Inflammatory macrophage (primary cell): Measurements from ENCODE around the gene IFNA6.

ENCODE experiments used
- DNase-seq, 2 donors: peaks; one replicate each; pipeline ENCODE4 v3.0.0-alpha.2; 2020 to 2022

The IFNA6 gene

GRCh38 chr9:21326526-21327139, 24.1 kb downstream of the IFNA6 start:
- peak; percentile 28 to 72 for DNase-seq

GRCh38 chr9:21324047-21324446, 26.6 kb downstream of the IFNA6 start:
- peak; percentile 41 to 52 for DNase-seq

GRCh38 chr9:21322911-21323461, 27.7 kb downstream of the IFNA6 start:
- DNase-seq: no peak

- DNase-seq: no peak
These were observed 30.2 kb downstream of the IFNA6 start for GRCh38 chr9:21320465-21320864.

GRCh38 chr9:21317956-21318923, 32.4 kb downstream of the IFNA6 start:
- DNase-seq: peak; percentile 42 to 49

- no peak for DNase-seq
These were observed 33.8 kb downstream of the IFNA6 start for GRCh38 chr9:21316860-21317259.

- DNase-seq: no peak
These were observed 34.5 kb downstream of the IFNA6 start for GRCh38 chr9:21316032-21316842.

- DNase-seq: no peak
These were observed 36.5 kb downstream of the IFNA6 start for GRCh38 chr9:21314152-21314551.

- DNase-seq: no peak
These were observed 38.8 kb downstream of the IFNA6 start for GRCh38 chr9:21311889-21312288.

GRCh38 chr9:21305213-21305612, 45.5 kb downstream of the IFNA6 start, which contains the start of gene IFNA5:
IFNA5 (minus strand) TSS chr9:21305313; CDS start chr9:21305256, 57 bp downstream.
- DNase-seq: peak in 1 of 2 donors; percentile 1
